Right atrium auricular region (tissue), 2 donors: Measurements from ENCODE around the gene SERPINA4. TPM values are rescaled to one million over a fixed set of nuclear protein-coding genes. Genes with fewer than 3 reads are reported as not detected.

Experiments used
- DNase-seq: peaks from one replicate; pipeline ENCODE4 v3.0.0-alpha.2; 2019; ENCODE audit warnings: low spot score
- H3K27ac ChIP-seq, 2 donors: fragments of 200-600 bp; sonication (generic); 1 replicate in 1 of 2; 2 replicates in 1 of 2; pipeline ENCODE4 v1.5.1; 2016 to 2019
- H3K27me3 ChIP-seq, 2 donors: fragments of 200-600 bp; sonication (generic); one replicate each; pipeline versions ENCODE4 v1.5.1 to v1.6.0; 2017 to 2019
- H3K36me3 ChIP-seq: fragments of 200-600 bp; sonication (generic); one replicate; pipeline ENCODE4 v1.5.1; 2016
- H3K4me1 ChIP-seq, 2 donors: fragments of 200-600 bp; sonication (generic); one replicate each; pipeline versions ENCODE4 v1.5.1 to v1.6.0; 2017 to 2019
- H3K4me3 ChIP-seq, 2 donors: fragments of 200-600 bp; sonication (generic); 1 replicate in 1 of 2; 2 replicates in 1 of 2; pipeline ENCODE4 v1.5.1; 2017 to 2019; ENCODE audit warnings: mild to moderate bottlenecking in 1 of 2, moderate library complexity in 1 of 2
- H3K9me3 ChIP-seq, 2 donors: fragments of 200-600 bp; sonication (generic); one replicate each; pipeline ENCODE4 v1.5.1; 2019
- total RNA-seq, 2 donors: library from RNA; depleted of rRNA; stranded (reverse); fragments of >200 nt; gene quantifications; one replicate each; pipeline ENCODE4 v1.1.0, GENCODE V29; 2016
- TF ChIP-seq, protein P1 (sequence below), 2 donors: fragments of 200-600 bp; sonication (generic); IDR thresholded peaks; one replicate each; pipeline ENCODE4 v1.5.1; 2019; ENCODE audit warnings: antibody characterized with exemption in 2 of 2

The SERPINA4 gene
- total RNA-seq, 2 donors from 2014 or later, result not detected

DNA sequence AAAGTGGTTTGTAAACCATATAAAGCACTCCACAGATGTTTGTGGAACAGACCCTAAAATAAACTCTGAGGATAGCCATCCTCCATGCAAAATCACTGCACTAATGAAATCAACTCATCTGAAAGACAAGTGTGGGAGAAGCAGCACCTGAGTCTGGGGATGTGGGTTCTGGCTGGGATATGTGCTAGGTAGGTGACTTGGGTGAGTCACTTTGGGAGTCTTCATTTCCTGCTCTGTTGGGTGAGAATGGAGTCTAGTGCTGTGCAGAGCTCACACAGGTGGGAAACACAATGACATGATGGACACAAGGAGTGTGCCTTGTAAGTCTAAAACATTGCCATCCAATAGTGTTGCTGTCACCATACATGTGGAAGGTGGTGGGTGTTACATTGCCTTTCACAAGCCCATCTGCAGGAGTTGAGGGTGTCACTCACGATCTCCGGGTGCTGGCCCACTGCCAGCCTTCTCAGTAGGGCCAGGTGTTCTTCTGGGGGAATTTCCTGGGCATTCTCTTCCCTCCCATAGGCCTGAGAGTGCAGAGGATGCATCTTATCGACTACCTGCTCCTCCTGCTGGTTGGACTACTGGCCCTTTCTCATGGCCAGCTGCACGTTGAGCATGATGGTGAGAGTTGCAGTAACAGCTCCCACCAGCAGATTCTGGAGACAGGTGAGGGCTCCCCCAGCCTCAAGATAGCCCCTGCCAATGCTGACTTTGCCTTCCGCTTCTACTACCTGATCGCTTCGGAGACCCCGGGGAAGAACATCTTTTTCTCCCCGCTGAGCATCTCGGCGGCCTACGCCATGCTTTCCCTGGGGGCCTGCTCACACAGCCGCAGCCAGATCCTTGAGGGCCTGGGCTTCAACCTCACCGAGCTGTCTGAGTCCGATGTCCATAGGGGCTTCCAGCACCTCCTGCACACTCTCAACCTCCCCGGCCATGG lies 2.0 kb downstream of the SERPINA4 start:
- no peak for DNase-seq
- H3K9me3 ChIP-seq, result no peaks in the 10 kb centered on the region
- H3K4me3 ChIP-seq, result no peak overlapping the region
- H3K27me3 ChIP-seq, result no peaks in the 10 kb centered on the region
- TF ChIP-seq, protein P1, sequence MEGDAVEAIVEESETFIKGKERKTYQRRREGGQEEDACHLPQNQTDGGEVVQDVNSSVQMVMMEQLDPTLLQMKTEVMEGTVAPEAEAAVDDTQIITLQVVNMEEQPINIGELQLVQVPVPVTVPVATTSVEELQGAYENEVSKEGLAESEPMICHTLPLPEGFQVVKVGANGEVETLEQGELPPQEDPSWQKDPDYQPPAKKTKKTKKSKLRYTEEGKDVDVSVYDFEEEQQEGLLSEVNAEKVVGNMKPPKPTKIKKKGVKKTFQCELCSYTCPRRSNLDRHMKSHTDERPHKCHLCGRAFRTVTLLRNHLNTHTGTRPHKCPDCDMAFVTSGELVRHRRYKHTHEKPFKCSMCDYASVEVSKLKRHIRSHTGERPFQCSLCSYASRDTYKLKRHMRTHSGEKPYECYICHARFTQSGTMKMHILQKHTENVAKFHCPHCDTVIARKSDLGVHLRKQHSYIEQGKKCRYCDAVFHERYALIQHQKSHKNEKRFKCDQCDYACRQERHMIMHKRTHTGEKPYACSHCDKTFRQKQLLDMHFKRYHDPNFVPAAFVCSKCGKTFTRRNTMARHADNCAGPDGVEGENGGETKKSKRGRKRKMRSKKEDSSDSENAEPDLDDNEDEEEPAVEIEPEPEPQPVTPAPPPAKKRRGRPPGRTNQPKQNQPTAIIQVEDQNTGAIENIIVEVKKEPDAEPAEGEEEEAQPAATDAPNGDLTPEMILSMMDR (IDR thresholded peaks at IDR 0.05), result no peak
- no peak overlapping the region for H3K27ac ChIP-seq
- H3K4me1 ChIP-seq, result no peaks in the 10 kb centered on the region
- H3K36me3 ChIP-seq, result no peaks in the 10 kb centered on the region

DNA sequence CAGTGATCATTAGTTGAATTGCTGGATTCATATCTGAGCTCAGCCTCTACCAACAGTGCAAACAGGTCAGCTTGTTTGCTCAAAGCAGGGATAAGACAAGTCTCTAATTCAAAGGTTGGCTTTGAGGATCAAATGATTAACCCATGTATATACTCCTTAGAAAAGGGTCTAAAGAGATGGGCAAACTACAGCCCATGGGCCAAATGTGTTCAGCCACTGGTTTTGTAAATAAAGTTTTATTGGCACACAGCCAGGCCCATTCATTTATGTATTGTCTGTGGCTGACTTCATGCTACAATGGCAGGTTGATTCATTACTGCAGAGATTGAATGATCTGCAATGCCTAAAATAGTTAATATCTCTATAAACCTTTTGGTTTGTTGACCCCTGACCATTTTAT lies 3.1 kb downstream of the SERPINA4 start:
- no peaks in the 10 kb centered on the region for H3K27me3 ChIP-seq
- H3K27ac ChIP-seq, result no peak overlapping the region
- DNase-seq, result no peak
- H3K36me3 ChIP-seq, result no peaks in the 10 kb centered on the region
- no peaks in the 10 kb centered on the region for H3K9me3 ChIP-seq
- H3K4me3 ChIP-seq, result no peak overlapping the region
- no peaks in the 10 kb centered on the region for H3K4me1 ChIP-seq
- TF ChIP-seq, protein P1 (IDR thresholded peaks at IDR 0.05), result no peak

DNA sequence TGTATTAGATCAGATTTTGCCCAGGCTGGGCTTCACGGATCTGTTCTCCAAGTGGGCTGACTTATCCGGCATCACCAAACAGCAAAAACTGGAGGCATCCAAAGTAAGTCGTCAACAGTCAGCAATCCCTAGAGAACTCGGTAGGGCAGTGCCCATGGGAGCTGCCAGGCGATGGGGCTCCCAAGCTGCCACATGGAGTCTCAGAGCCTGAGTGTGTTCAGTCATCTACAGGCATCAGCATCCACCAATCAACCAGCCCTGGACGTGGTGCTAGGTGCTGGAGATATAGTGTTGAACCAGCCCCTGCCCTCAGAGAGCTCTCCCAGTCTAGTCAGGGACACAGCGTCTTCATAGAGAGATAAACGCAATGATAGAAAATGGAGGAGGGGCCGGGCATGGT lies 6.9 kb downstream of the SERPINA4 start:
- H3K9me3 ChIP-seq, result no peaks in the 10 kb centered on the region
- H3K36me3 ChIP-seq, result no peaks in the 10 kb centered on the region
- H3K27me3 ChIP-seq, result no peaks in the 10 kb centered on the region
- no peak overlapping the region for H3K4me3 ChIP-seq
- peaks cover 0 to 18% of the 10 kb centered on the region in 2 donors for H3K4me1 ChIP-seq
- TF ChIP-seq, protein P1 (IDR thresholded peaks at IDR 0.05), result no peak
- DNase-seq, result no peak
- no peak overlapping the region for H3K27ac ChIP-seq

DNA sequence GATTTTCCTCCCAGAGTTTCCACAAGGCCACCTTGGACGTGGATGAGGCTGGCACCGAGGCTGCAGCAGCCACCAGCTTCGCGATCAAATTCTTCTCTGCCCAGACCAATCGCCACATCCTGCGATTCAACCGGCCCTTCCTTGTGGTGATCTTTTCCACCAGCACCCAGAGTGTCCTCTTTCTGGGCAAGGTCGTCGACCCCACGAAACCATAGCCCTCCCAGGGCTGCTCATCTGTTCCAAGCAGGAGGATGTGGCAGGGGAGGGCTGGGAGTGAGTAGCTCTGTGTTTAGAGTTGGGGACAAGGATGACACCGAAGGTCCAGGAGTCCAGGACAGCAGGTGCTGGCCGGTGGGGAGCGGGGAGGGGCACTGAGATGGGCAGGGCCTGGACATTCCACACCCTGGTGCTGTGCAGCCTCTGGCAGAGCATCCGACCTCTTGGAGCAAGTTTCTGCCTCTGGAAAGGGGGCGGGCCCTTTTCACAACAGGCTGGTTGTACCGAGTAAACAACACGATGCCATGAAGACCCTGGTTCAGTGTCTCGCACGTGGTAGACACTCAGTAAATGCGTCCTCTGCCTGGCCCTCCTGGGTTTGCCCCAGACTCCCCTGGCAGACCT lies 8.2 kb downstream of the SERPINA4 start:
- H3K27me3 ChIP-seq, result no peaks in the 10 kb centered on the region
- no peaks in the 10 kb centered on the region for H3K36me3 ChIP-seq
- no peak for DNase-seq
- no peak overlapping the region for H3K4me3 ChIP-seq
- TF ChIP-seq, protein P1 (IDR thresholded peaks at IDR 0.05), result no peak
- no peak overlapping the region for H3K27ac ChIP-seq
- H3K4me1 ChIP-seq, result peaks cover 0 to 18% of the 10 kb centered on the region in 2 donors
- H3K9me3 ChIP-seq, result no peaks in the 10 kb centered on the region

DNA sequence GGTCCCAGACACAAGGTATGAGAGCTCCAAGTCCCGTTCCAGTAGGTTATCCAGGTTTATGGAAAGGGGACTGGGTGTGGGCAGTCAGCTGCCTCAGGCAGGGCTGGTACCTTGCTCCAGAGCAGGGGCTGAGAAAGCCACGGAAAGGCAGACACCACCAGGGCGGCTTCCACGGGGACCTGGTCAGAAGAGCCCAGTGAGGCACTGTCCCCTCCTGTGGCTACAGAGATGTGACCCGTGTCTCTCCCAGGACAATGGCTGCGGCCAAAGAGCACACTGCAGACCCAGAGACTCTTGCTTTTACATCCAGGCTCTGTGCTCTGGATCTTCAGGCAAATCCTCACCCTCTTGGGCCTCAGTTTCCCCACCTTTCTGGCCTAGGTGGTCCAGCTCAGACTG lies 8.8 kb downstream of the SERPINA4 start:
- no peak for DNase-seq
- TF ChIP-seq, protein P1 (IDR thresholded peaks at IDR 0.05), result no peak
- Histone ChIP-seq H3K9me3 (no peaks in the 10 kb centered on the region), H3K27me3 (no peaks in the 10 kb centered on the region), H3K4me1 (peaks cover 0 to 18% of the 10 kb centered on the region in 2 donors), H3K36me3 (no peaks in the 10 kb centered on the region), H3K27ac (no peak overlapping the region), H3K4me3 (no peak overlapping the region)
